ENCODE measurements around the gene HS3ST3A1. TPM values are rescaled to one million over a fixed set of nuclear protein-coding genes. Genes with fewer than 3 reads are reported as not detected.

Gene HS3ST3A1
- total RNA-seq, 1 experiment from 2014 or later: 47.6 TPM

DNA sequence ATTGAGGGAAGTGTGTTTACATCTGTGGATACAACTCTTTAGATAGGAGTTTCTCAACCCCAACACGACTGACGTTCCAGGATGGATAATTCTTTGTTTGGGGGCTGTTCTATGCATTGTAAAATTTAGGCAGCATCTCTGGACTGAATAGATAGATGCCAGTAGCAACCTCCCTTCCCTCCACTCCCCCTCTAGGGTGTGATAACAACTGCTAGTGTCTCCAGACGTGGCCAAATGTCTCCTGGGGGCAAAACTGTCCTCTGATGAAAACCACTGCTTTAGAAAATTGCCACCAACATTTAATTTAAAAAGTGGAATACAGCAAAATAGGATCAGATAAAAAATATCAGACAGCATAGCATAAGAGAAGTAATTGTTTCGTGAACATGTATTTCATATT, 79.9 kb downstream of the HS3ST3A1 start:
- H2AFZ ChIP-seq (ENCODE audit: low read length): no peak overlapping the region
- ATAC-seq (no peak), DNase-seq (no peak)
- intact Hi-C loops (cut with micrococcal nuclease): no loop called here
- no peaks in the 10 kb centered on the region for H4K20me1 ChIP-seq (ENCODE audit: low read length)
- no peaks in the 10 kb centered on the region for H3K9me2 ChIP-seq (replicated peaks; ENCODE audit: low read length)
- H3K9ac ChIP-seq (ENCODE audit: low read length): no peak overlapping the region
- no peaks in the 10 kb centered on the region for H3K36me3 ChIP-seq (ENCODE audit: low read depth, low read length)
- TF ChIP-seq, protein P1, sequence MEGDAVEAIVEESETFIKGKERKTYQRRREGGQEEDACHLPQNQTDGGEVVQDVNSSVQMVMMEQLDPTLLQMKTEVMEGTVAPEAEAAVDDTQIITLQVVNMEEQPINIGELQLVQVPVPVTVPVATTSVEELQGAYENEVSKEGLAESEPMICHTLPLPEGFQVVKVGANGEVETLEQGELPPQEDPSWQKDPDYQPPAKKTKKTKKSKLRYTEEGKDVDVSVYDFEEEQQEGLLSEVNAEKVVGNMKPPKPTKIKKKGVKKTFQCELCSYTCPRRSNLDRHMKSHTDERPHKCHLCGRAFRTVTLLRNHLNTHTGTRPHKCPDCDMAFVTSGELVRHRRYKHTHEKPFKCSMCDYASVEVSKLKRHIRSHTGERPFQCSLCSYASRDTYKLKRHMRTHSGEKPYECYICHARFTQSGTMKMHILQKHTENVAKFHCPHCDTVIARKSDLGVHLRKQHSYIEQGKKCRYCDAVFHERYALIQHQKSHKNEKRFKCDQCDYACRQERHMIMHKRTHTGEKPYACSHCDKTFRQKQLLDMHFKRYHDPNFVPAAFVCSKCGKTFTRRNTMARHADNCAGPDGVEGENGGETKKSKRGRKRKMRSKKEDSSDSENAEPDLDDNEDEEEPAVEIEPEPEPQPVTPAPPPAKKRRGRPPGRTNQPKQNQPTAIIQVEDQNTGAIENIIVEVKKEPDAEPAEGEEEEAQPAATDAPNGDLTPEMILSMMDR (conservative IDR thresholded peaks at IDR 0.05; ENCODE audit: low read depth, low read length): no peak
- TF ChIP-seq EZH2 (IDR thresholded peaks at IDR 0.05; ENCODE audit: low read length, unreplicated experiment): no peak
- no peak for TF ChIP-seq EZH2phosphoT487 (IDR thresholded peaks at IDR 0.05; ENCODE audit: borderline replicate concordance, low read length)
- no peaks in the 10 kb centered on the region for H3K27me3 ChIP-seq (ENCODE audit: low read length)
- no peak overlapping the region for H3K4me3 ChIP-seq (ENCODE audit: low read length)
- no peaks in the 10 kb centered on the region for H3F3A ChIP-seq (ENCODE audit: low read length, unreplicated experiment)
- no peak overlapping the region for H3K27ac ChIP-seq (ENCODE audit: low read length)
- no TSS peak for BruUV-seq (replicated peaks)
- H3K79me2 ChIP-seq (ENCODE audit: low read length): no peaks in the 10 kb centered on the region
- no peak overlapping the region for H3K4me2 ChIP-seq (ENCODE audit: low read length)
- H3K4me1 ChIP-seq (ENCODE audit: insufficient read depth, low read length): no peaks in the 10 kb centered on the region
- POLR2A ChIA-PET (ENCODE audit: unreplicated experiment): no interaction called here
- CTCF ChIA-PET: no interaction called here
- H3K9me3 ChIP-seq (ENCODE audit: low read length): no peaks in the 10 kb centered on the region

DNA sequence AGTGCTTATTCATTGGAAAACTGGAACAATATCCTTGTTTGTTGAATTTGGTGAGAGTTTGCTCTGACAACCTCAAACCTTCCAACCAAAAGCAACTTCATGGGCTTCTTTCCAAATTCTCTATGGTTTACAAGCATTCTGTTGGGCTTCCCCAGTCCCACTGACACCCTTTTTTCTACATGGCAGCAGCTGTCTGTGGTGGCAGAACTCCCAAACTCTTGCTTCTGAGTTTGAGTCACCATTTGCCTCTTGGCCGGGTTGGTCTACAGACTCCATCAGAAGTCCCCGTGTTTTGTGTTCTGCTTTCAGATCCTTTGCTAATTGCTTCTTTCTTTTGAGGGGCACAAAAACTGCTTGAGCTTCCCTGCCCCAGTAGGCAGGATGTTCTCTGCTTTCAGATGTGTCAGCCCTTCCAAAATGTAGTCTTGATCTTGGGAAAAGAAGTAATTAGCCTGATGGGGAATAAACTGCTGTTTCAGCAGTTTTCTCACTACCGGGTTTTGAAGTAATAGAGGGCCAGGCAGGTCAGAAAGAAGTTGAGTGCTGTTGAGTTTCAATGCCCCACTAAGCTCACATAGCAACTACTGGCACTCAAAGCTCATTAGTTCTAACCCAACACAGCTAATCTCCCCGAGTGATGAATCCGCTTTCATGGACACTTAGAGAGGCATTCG, 80.7 kb downstream of the HS3ST3A1 start:
- CTCF ChIA-PET: no interaction called here
- Histone ChIP-seq H3K9ac (ENCODE audit: low read length) (no peak overlapping the region), H3K4me3 (ENCODE audit: low read length) (no peak overlapping the region), H3K36me3 (ENCODE audit: low read depth, low read length) (no peaks in the 10 kb centered on the region), H3F3A (ENCODE audit: low read length, unreplicated experiment) (no peaks in the 10 kb centered on the region), H3K27me3 (ENCODE audit: low read length) (no peaks in the 10 kb centered on the region), H4K20me1 (ENCODE audit: low read length) (no peaks in the 10 kb centered on the region), H2AFZ (ENCODE audit: low read length) (no peak overlapping the region), H3K9me3 (ENCODE audit: low read length) (no peaks in the 10 kb centered on the region), H3K4me1 (ENCODE audit: insufficient read depth, low read length) (no peaks in the 10 kb centered on the region), H3K27ac (ENCODE audit: low read length) (no peak overlapping the region), H3K4me2 (ENCODE audit: low read length) (no peak overlapping the region), H3K9me2 (replicated peaks; ENCODE audit: low read length) (no peaks in the 10 kb centered on the region), H3K79me2 (ENCODE audit: low read length) (no peaks in the 10 kb centered on the region)
- ATAC-seq (no peak), DNase-seq (peak; percentile 28)
- TF ChIP-seq EZH2 (IDR thresholded peaks at IDR 0.05; ENCODE audit: low read length, unreplicated experiment) (no peak), EZH2phosphoT487 (IDR thresholded peaks at IDR 0.05; ENCODE audit: borderline replicate concordance, low read length) (no peak)
- TF ChIP-seq, protein P1 (conservative IDR thresholded peaks at IDR 0.05; ENCODE audit: low read depth, low read length): no peak
- no TSS peak for BruUV-seq (replicated peaks)
- intact Hi-C loops (cut with micrococcal nuclease): no loop called here
- POLR2A ChIA-PET (ENCODE audit: unreplicated experiment): no interaction called here

DNA sequence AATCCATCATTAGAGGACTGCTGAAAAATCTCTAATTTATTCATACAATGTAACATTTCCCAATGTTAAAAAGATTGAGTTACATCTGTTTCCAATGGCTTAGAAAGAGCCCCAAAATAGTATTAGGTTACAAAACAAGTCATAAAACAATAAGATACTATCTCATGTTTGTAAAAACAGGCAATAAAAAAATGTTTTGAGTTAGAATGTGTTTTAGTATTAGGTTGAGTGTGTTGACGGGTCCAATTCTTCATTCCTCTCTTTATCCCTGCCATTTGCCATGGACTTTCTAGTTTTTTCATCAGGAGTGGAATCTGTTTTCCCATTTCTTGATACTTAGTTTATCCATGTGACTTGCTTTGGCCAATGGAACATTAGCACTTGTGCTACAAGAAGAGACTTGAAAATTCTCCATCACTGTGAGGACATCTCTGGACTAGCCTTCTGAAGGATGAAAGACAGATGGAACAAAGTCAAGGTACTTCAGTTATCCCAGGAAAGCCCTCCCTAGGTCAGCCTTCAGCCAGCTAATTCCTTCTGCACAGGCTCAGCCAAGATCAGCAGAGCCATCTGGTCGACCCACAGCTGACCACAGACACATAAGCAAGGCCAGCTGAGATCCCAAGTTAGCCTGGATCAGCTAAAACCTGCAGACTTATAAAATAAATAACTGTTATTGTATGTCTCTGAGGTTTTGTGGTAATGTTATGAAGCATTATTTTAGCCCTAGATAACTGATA, 83.3 kb downstream of the HS3ST3A1 start:
- ChIA-PET POLR2A (ENCODE audit: unreplicated experiment) (no interaction called here), CTCF (no interaction called here)
- H3K4me1 ChIP-seq (ENCODE audit: insufficient read depth, low read length): no peaks in the 10 kb centered on the region
- no peaks in the 10 kb centered on the region for H3K36me3 ChIP-seq (ENCODE audit: low read depth, low read length)
- H3F3A ChIP-seq (ENCODE audit: low read length, unreplicated experiment): no peaks in the 10 kb centered on the region
- no peaks in the 10 kb centered on the region for H3K27me3 ChIP-seq (ENCODE audit: low read length)
- DNase-seq (no peak), ATAC-seq (no peak)
- TF ChIP-seq EZH2 (IDR thresholded peaks at IDR 0.05; ENCODE audit: low read length, unreplicated experiment) (no peak), EZH2phosphoT487 (IDR thresholded peaks at IDR 0.05; ENCODE audit: borderline replicate concordance, low read length) (no peak)
- TF ChIP-seq, protein P1 (conservative IDR thresholded peaks at IDR 0.05; ENCODE audit: low read depth, low read length): no peak
- no peak overlapping the region for H3K4me2 ChIP-seq (ENCODE audit: low read length)
- no peaks in the 10 kb centered on the region for H3K79me2 ChIP-seq (ENCODE audit: low read length)
- intact Hi-C loops (cut with micrococcal nuclease): no loop called here
- no peak overlapping the region for H3K9ac ChIP-seq (ENCODE audit: low read length)
- no peak overlapping the region for H2AFZ ChIP-seq (ENCODE audit: low read length)
- BruUV-seq (replicated peaks): no TSS peak
- H3K27ac ChIP-seq (ENCODE audit: low read length): no peak overlapping the region
- H3K4me3 ChIP-seq (ENCODE audit: low read length): no peak overlapping the region
- no peaks in the 10 kb centered on the region for H3K9me3 ChIP-seq (ENCODE audit: low read length)
- H3K9me2 ChIP-seq (replicated peaks; ENCODE audit: low read length): no peaks in the 10 kb centered on the region
- H4K20me1 ChIP-seq (ENCODE audit: low read length): no peaks in the 10 kb centered on the region

Data from PC-3 (cell line).